ENCODE results near the gene TTYH1.
"Not testable (repeated sequence)": the region's sequence is repeated elsewhere in the genome, so short reads cannot be mapped to it uniquely, and the experiment has no call there.

The TTYH1 gene

GRCh38 chr19:54459282-54460229 lies 44.3 kb downstream of the TTYH1 start:
- no peak for DNase-seq

GRCh38 chr19:54460230-54461005 lies 45.2 kb downstream of the TTYH1 start:
- DNase-seq, result no peak

DNA sequence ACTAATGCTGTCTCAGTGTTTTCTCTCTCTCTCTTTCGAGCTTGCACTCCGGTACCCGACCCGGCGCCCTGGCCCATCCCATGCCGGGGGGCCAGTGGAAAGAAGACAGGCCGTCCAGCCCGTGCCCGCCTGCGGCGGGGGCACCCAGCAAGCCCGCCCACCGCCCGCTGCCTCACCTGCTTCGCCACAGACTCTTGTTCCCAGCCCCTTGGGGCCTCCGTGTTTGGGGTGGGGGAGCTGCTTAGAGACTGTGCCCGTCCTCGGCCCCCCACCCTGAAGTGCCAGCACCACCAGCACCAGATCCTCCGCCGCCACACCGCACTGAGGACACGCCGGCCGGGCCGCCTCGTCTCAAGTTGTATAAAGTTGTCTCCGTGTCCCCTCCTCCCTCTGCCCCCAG lies 45.9 kb downstream of the TTYH1 start:
- DNase-seq, result no peak

GRCh38 chr19:54461613-54462012 lies 46.3 kb downstream of the TTYH1 start:
- no peak for DNase-seq

DNA sequence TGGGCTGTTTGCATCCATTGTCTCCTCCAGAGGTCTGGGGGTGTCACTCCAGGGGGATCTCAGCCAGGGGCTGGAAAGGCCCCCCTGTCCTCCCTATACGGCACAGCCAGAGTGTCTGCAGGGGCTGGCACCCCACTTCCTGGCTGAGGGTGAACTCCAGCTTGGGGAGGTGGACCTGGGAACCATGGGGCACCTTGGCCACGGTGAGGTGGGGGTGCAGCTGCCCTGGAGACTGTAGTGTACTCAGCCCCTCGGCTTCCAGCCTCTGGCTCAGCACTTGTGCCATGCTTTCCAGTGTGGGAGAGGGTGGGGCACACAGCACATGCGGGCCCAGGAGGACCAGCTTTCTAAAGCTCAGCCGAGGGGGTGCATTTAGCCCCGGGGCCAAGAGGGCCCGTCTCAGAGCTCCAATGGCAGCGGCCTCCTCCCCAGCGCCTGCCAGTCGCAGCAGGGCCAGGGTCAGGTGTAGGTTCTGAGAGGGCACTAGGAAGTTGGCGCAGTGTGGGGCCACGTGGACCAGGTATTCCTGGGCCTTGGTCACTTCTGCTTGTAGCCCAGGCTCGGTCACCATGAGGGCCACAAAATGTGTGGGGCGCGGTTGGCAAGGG lies 46.9 kb downstream of the TTYH1 start:
- no peak for DNase-seq

DNA sequence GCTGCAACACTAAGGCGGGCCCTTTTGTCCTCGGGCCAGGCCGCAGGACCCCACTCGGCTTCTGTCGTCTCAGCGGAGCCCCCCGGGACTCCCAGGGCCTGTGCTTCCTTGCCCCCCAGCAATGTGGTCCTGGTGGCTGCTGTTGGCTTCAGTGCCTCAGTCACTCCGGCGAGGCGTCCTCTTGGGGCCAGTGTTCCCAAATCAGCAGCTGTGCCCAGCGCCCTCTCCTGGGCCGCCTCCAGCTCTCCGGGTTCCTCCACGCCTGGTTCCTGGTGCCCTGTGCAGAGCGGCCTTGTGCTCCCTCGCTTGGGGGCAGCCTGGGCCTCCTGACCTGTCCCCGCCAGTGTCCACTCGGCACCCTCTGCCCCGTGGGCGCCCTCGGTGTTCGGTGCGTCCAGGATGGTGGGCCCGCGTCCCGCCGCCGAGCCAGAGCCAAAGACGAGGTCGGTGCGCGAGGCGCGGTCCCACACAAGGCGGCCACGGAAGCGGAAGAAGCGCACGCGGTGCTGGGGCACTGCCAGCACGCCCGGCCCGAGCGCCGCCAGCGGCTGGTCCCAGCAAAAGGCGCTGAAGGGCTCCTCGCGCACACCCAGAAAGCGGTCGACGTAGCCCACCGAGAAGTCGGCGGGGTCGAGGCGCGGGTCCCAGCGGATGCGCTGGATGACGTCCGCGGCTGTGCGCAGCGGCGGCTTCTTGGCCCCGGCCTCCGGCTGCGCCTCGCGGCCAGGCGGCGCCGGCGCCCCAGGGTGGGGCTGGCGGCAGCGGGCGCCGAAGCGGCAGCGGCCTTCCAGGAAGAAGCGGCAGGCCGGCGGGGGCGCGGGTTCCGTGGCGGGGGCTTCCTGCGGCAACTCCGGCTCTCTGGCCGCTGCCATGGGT lies 47.6 kb downstream of the TTYH1 start:
- DNase-seq, result peak in 37 of 56 donors; percentile 17 to 75 (median 42)

DNA sequence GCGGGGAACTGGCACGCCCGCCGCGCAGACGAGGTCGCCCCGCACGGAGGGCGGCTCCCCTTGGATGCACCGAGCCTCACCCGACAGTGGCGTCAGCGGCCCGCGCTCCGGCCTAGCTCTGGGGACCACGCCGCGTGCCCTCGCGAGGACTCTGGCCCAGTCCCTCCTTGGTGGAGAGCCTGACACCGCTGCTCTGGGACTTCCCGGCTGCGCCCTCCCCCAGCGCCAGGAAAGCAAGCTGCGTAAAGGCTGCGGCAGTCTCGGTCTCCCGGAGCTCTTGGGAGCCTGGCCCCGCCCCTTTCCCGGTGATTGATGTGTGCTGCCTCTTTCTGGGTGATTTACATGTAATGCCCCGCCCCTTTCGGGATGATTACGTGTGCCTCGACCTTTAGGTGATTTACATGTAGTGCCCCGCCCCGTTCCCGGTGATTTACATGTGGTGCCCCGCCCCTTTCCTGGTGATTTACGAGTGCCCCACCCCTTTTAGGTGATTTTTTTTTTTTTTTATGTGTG lies 48.3 kb downstream of the TTYH1 start, which contains the start of gene LENG9:
Gene LENG9, minus strand, starts transcription at position 248 of the 513 bp plus-strand sequence. CDS start 252 bp downstream, outside the sequence.
- peak; percentile 24 to 96 (median 86) for DNase-seq

DNA sequence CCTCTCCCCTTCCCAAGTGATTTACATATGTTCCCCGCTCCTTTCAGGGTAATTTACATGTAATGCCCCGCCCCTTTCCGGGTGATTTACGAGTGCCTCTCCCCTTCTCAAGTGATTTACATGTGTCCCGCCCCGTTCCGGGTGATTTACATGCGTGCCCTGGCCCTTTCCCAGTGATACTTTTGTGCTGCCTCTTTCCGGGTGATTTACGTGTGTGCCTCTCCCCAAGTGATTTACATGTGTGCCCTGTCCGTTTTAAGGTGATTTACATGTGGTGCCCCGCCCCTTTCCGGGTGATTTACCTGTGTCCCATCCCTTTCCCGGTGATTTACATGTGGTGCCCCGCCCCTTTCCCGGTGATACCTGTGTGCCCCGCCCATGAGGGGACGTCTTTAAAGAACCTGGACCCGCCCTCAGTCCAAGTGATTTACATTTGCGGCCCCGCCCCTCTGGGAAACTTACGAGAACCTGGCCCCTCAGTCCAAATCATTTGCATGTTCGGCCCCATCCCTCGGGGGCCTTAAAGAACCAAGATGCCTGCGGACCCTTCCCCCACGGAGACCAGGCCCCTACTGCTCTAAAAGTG lies 48.9 kb downstream of the TTYH1 start:
- peak in 43 of 56 donors; percentile 38 to 89 (median 73) for DNase-seq

GRCh38 chr19:54464630-54465425 lies 49.6 kb downstream of the TTYH1 start:
- peak in 55 of 56 donors; percentile 9 to 89 (median 64) for DNase-seq

DNA sequence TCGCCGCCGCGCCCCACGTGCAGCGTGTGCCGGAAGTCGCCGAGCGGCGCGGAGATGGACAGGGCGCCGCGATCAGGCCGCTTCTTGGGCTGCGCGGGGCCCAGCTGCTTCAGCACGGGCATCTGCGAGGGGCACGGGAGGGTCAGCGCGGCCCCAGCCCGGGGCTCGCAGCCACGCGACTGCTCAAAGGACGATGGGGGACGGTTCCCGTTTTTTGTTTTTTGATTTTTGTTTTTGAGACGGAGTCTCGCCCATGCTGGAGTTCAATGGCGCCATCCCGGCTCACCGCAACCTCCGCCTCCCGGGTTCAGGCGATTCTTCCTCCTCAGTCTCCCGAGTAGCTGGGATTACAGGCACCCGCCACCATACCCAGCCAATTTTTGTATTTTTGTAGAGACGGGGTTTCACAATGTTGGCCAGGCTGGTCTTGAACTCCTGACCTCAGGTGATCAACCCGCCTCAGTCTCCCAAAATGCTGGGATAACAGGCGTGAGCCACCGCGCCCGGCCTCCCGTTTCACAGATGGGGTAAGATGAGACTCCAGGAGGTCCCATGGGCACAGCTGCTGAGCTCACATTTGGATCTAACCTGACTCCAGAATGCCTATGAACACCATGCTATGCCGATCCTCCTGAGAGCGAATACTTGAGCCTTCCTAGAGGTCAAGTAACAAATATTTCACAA lies 50.3 kb downstream of the TTYH1 start:
- DNase-seq, result no peak

- DNase-seq, result not testable (repeated sequence)
Measured at GRCh38 chr19:54466110-54466480, 50.8 kb downstream of the TTYH1 start.

GRCh38 chr19:54469496-54469934 lies 54.3 kb downstream of the TTYH1 start:
- DNase-seq, result no peak

DNA sequence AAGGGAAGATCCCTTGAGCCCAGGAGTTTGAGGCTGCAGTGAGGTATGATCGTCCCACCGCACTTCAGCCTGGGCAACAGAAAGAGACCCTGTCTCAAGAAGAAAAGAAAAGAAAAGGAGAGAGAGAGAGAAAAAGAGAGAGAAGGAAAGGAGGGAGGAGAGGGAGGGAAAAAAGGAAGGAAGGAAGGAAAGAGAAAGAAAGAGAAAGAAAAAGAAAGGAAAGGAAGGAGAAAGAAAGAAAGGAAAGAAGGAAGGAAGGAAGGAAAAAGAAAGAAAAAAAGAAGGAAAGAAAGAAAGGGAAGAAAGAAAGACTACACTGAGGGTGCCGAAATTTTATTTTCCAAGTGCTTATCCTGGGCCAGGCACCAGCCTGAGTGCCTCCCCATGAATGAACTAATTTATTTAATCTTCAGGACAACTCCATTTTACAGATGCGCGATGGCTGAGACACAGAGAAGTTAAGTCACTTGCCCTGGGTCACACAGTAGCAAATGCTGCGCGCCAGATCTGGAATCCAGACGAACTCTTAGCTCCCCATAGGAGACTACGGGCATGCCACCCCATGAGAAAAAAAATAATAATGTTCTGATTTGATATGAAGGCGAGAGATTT lies 55.1 kb downstream of the TTYH1 start:
- DNase-seq, result no peak

- DNase-seq, result peak in 40 of 56 donors; percentile 10 to 67 (median 34)
Measured at GRCh38 chr19:54470991-54471782, 55.9 kb downstream of the TTYH1 start.

DNA sequence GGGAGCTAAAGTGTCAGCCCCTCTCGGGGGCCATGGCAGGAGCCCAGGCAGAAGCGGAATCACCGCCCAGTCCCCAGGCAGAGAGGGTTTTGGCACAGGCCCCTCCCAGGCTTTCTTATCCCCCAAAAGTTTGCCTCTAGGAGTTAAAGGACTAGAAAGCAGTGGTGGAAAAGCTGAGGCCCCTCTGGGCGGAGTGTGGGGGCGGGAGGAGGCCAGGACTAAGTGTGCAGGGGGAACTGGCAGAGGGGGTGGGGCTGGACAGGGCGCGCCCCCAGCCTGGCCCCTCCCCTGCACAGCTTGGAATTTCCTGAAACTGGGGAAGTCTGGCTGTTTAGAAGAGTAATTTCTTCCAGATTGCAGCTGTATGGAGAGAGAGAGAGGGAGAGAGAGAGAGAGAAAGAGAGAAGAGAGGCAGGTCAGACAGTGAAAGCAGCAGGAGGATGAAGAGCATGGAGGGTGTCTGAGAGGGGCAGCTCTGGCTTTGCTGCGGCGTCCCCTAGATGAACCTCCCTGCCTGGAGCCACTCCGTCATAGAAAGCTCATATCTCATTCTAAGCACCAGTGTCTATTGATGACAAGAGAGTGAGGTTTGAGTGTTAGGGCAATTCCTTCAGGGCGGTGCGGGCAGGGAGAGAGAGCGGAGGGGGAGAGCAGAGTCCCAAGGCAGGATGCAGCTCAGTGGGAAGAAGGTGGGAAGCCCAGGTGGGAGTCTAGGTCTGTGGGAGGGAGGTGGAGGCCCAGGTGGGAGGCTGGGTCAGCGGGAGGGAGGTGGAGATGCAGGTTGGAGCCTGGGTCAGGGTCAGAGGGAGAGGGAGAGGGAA lies 58.0 kb downstream of the TTYH1 start, which contains the start of gene CDC42EP5:
Gene CDC42EP5, minus strand, starts transcription at position 226 of the 821 bp plus-strand sequence. CDS start 7,749 bp downstream, outside the sequence.
- DNase-seq, result no peak

DNA sequence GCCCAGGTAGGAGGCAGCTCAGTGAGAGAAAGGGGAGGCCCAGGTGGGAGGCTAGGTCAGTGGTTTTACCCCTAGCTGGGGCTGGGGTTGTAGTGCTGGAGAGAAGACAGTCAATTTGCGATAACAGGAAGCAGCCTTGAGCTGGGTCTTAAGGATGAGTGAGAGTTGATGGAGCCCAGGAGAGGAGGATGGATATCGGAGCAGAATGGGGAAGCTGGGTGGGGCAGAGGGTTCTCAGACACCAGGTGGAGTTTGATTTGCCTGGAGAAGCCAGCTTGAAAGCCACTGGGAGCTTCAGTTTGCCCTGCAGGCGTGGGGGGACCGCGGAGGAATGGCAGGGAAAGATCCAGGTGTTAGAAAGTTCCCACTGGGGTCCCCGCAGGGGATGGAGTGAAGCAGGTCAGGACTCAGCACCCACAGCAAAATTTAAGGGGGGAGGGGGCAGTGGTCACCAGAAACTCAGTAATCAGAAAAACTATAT lies 58.7 kb downstream of the TTYH1 start:
- DNase-seq, result no peak

Measured in nucleus accumbens (tissue), 56 donors.